Measurements from ENCODE around the gene SAXO1.

DNA sequence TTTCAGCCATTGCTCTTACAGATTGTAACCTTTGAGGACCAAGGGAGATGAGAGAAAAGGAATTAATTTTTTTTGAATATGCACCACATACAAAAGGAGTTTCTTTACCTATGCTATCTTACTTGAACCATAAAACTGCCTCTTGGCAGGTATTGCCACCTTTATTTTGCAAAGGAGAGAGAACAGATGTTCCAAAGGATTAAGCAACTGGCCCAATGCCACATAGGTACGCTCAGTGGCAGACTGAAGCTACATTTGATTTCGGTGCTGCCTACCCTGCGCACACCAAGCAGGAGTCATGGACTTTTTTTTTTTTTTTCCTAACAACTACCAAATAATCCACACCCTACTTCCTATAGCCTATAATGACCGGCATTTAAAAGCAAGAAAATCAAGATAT is 43.1 kb downstream of the SAXO1 start:
- TF ChIP-seq POLR2A (IDR thresholded peaks at IDR 0.05) (no peak), CTCF (IDR thresholded peaks at IDR 0.05) (no peak)

All from testis (tissue), 2 donors.